HEK293 (cell line): ENCODE data around the gene MRGPRD.

Source experiments
- ATF2 ChIP-seq: fragments of 450-650 bp; formaldehyde crosslinking; IDR thresholded peaks from 2 replicates; pipeline ENCODE4 v1.5.1; 2016; ENCODE audit warnings: missing biosample characterization, missing genetic modification characterization, low read depth
- CTCF ChIP-seq: fragments of 450-650 bp; formaldehyde crosslinking; IDR thresholded peaks from 2 replicates; pipeline ENCODE4 v1.5.1; 2016; ENCODE audit warnings: missing biosample characterization, missing genetic modification characterization
- KLF16 ChIP-seq: fragments of 450-650 bp; formaldehyde crosslinking; IDR thresholded peaks from 2 replicates; pipeline ENCODE4 v1.5.1; 2017; ENCODE audit warnings: missing biosample characterization, missing genetic modification characterization
- KLF8 ChIP-seq: fragments of 450-650 bp; formaldehyde crosslinking; IDR thresholded peaks from 2 replicates; pipeline ENCODE4 v1.5.1; 2016; ENCODE audit warnings: missing biosample characterization, missing genetic modification characterization
- REST ChIP-seq: fragments of 450-650 bp; formaldehyde crosslinking; IDR thresholded peaks from 2 replicates; pipeline ENCODE4 v1.5.1; 2016; ENCODE audit warnings: missing biosample characterization, missing genetic modification characterization
- ZBTB44 ChIP-seq: fragments of 450-650 bp; IDR thresholded peaks from 2 replicates; pipeline ENCODE4 v1.5.1; 2018; ENCODE audit warnings: missing biosample characterization, mild to moderate bottlenecking, missing genetic modification characterization
- ZFP37 ChIP-seq: fragments of 450-650 bp; formaldehyde crosslinking; IDR thresholded peaks from 2 replicates; pipeline ENCODE4 v1.5.1; 2016; ENCODE audit warnings: missing biosample characterization, missing genetic modification characterization
- ZNF274 ChIP-seq, 2 experiments: fragments of 200-500 bp in 1 of 2; fragments of 450-650 bp in 1 of 2; sonication (Bioruptor generic) in 1 of 2; formaldehyde crosslinking in 1 of 2; IDR thresholded peaks; 2 replicates each; pipeline versions ENCODE4 v1.5.1 to v1.6.1; 2014 to 2016; ENCODE audit warnings: borderline replicate concordance in 1 of 2, inconsistent platforms in 1 of 2, low read length in 1 of 2, missing biosample characterization in 1 of 2, missing genetic modification characterization in 1 of 2
- ZNF350 ChIP-seq: fragments of 450-650 bp; formaldehyde crosslinking; IDR thresholded peaks from 2 replicates; pipeline ENCODE4 v1.5.0; 2017; ENCODE audit warnings: missing biosample characterization, mild to moderate bottlenecking, missing genetic modification characterization
- ZNF488 ChIP-seq: fragments of 450-650 bp; formaldehyde crosslinking; IDR thresholded peaks from 2 replicates; pipeline ENCODE4 v1.5.1; 2016; ENCODE audit warnings: missing biosample characterization, missing genetic modification characterization
- ZNF623 ChIP-seq: fragments of 450-650 bp; formaldehyde crosslinking; IDR thresholded peaks from 2 replicates; pipeline ENCODE4 v1.5.1; 2016; ENCODE audit warnings: missing biosample characterization, missing genetic modification characterization
- ZNF747 ChIP-seq: fragments of 450-650 bp; formaldehyde crosslinking; IDR thresholded peaks from 2 replicates; pipeline ENCODE4 v1.5.1; 2016; ENCODE audit warnings: missing biosample characterization, missing genetic modification characterization
- ZSCAN16 ChIP-seq: fragments of 450-650 bp; formaldehyde crosslinking; IDR thresholded peaks from 2 replicates; pipeline ENCODE4 v1.5.1; 2016; ENCODE audit warnings: missing biosample characterization, missing genetic modification characterization
- TF ChIP-seq, protein P1 (sequence below): IDR thresholded peaks from 2 replicates; pipeline ENCODE4 v1.6.1; 2011; ENCODE audit warnings: mild to moderate bottlenecking, low read depth, low read length, borderline replicate concordance

GRCh38 chr11:68955607-68955958, 25.2 kb downstream of the MRGPRD start:
- no peak for TF ChIP-seq ZNF747 (tag by site-specific recombination)
- no peak for TF ChIP-seq CTCF
- no peak for TF ChIP-seq ZNF274 (IDR thresholded peaks at IDR 0.05; ENCODE audit: low read length)
- no peak for TF ChIP-seq ZNF274 (tag by site-specific recombination; IDR thresholded peaks at IDR 0.05; ENCODE audit: borderline replicate concordance)
- no peak for TF ChIP-seq ZNF623
- no peak for TF ChIP-seq ATF2 (tag by site-specific recombination)
- TF ChIP-seq ZNF350 (tag by site-specific recombination) = no peak
- no peak for TF ChIP-seq ZFP37 (tag by site-specific recombination)
- TF ChIP-seq, protein P1, sequence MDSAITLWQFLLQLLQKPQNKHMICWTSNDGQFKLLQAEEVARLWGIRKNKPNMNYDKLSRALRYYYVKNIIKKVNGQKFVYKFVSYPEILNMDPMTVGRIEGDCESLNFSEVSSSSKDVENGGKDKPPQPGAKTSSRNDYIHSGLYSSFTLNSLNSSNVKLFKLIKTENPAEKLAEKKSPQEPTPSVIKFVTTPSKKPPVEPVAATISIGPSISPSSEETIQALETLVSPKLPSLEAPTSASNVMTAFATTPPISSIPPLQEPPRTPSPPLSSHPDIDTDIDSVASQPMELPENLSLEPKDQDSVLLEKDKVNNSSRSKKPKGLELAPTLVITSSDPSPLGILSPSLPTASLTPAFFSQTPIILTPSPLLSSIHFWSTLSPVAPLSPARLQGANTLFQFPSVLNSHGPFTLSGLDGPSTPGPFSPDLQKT = no peak
- TF ChIP-seq KLF8 = no peak
- TF ChIP-seq KLF16 = no peak
- TF ChIP-seq ZSCAN16 (tag by site-specific recombination) = no peak
- no peak for TF ChIP-seq ZBTB44 (tag by site-specific recombination)
- TF ChIP-seq ZNF488 (tag by site-specific recombination) = no peak
- no peak for TF ChIP-seq REST (tag by site-specific recombination)
